A204.1 (cell line): Measurements from ENCODE around the gene TTC7B.
"Not testable (repeated sequence)": the region's sequence is repeated elsewhere in the genome, so short reads cannot be mapped to it uniquely, and the experiment has no call there.

Source experiments
- FAIRE-seq: peaks from 2 replicates; lab custom pipeline; 2012; peaks lifted over from hg19 to GRCh38; lab: Jason Lieb, UNC

The TTC7B gene

DNA sequence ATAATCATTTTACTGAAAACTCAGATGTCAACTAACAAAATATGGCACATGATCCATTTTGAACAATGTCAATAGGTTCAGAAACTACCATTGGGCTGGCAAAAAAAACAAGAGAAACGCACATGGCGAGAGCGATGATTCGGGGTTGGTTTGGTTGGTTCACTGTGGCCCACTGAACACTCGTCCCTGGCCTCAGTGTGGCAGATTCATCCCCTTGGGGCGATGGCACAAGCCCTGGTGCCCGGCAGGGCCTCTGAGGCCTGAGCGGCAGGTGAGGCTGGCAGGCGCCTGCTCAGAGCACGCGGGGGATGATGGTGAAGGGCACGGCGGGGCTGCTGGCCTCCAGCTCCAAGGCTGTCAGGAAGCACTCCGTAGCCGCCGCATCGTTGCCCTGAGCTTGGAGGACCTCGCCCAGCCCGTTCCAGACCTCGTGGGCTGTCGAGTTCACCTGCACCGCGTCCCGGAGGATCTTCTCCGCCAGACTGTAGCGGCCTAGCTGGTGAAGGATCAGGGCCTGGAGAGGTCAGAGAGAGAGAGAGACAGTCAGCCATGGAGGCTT lies 275.1 kb downstream of the TTC7B start:
- FAIRE-seq, result no peak

DNA sequence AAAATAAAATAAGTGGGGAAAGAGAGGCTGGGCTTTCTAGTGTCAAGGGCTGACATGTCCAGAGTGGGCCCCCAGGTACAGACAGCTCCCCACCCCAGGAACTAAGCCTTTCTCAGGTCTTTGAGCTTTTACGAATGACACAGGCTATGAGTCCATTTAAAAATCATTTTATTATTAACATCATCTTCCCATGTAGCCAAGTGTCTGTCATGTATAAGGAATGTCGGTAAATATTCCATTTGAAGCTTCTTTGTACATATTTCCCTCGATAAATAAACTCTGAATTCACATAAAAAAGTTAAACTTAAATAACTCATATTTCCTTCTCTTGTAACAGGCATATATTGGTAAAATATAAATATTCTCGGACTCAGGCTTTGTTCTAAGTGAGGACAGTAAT lies 275.8 kb downstream of the TTC7B start:
- FAIRE-seq, result no peak

DNA sequence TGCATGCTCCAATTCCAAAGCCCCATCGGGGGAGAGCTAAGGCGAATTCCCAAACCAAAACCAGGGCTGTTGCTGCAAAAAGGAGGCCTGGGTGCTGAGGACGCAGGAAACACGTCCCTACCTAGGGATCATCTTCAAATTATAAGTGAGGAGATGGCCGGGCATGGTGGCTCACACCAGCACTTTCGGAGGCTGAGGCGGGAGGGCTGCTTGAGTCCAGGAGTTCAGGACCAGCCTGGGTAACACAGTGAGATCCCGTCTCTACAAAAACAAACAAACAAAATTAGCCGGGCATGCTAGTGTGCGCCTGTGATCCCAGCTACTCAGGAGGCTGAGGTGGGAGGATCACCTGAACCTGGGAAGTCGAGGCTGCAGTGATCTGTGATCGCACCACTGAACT lies 276.2 kb downstream of the TTC7B start:
- FAIRE-seq, result no peak

DNA sequence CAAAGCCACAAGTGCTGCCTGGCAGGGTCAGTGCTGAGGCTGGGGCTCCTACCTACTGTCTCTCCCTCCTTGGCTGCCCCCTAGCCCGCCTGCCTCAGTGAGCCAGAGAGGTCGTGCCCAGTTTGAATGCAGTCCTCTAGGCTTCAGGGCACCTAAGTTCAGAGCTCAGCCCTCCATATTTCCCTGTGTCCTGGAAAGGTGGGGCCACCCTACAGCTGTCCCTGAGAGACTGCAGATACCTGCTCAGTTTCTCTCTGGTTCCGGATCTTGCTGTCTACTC lies 276.8 kb downstream of the TTC7B start:
- no peak for FAIRE-seq

DNA sequence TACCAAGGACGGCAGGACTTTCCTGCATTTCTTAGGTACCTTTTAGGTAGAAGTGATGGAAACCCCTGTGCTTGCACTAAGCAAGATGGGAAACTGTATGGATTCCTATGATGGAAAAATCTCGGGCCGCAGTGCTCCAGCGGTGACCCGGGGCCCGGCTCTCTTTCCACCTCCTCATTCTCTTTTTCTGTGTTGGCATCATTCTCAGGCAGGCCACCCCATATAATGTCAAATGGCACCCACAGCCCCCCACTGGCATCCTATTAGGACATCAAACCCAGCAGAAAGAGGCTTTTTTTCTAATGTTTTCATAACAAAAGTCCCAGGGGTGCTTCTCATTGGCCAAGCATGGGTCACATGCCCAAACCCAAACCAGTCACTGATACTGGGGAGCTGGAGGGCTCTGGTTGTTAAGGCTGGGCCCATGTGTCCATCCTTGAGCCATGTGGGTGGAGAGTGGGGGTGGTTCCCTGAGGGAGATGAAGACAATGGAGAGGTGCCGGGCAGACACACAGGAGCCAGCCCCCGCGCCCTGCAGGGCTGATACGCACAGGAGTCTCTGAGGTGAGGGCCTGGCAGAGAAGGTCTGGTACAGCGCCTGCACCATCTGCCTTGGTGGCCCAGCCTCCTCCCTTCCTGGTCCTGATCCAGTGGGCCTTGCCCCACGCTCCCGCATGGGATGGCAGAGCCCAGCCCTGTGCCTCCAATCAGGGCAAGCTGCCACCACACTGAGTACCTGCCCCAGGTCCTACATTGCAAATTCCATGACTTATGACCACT lies 277.3 kb downstream of the TTC7B start:
- FAIRE-seq, result no peak

DNA sequence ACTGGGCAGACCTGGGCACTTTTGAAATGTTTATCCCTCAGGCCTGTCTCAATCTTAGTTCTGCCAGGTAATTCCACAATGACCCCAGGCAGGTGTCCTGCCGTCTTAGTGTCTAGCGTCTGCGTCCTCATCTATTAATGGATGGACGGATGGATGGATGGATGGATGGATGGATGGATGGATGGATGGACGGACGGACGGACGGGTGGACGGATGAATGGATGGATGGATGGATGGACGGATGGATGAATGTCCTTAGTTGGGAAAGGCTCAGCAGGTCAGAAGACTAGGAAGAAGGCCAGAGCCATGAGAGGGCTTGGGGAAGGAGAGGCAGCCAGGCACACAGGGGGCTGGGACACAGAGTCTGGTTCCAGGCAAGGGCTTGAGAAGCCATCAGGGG lies 278.1 kb downstream of the TTC7B start:
- FAIRE-seq, result no peak

DNA sequence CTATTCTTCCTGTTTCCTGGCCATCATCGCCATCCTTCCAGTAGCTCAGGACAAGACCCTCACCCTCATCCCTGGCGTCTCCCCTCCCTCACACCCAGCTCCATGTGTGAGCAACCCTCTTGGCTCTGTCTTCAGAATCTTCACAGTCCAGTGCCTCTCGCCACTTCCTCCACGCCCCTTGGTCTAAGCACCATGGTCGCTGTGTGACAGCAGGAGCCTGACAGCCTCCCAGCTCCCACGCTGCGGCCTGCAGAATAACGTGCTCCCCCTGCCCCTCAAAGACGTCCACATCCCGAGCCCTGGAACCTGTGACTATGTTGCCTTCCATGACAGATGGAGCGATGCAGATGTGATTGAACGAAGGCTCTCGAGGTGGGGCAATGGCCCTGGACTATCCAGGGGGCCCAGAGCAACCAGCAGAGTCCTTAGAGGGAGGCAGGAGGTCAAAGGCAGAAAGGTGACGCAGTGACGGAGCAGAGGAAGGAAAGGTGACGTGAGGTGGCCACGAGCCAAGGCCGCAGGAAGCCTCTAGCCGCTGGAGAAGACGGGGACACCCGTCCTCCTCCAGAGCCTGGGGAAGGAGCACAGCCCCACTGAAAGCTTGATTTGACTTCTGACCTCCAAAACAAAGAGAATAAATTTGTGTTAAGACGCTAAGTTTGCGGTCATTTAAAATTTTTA lies 279.6 kb downstream of the TTC7B start:
- FAIRE-seq, result no peak

DNA sequence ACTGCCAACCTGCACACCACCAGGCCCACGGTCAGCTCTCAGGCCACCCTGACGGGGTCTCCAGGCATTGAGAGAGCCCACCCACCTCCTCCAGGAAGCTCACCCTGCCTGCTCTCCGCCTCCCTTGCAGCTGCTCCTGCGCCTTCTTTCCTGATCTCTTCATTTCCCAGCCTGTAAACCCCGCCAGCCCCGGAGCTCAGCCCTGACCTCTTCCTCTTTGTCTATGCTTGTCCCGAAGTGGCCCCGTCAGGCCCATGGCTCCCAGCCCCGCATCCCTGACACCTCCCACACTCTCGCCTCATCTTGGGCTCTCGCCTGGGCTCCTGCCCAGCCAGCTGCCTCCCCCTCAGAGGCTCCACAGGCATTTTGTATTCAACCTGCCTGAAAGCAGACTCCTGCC lies 280.1 kb downstream of the TTC7B start:
- no peak for FAIRE-seq

DNA sequence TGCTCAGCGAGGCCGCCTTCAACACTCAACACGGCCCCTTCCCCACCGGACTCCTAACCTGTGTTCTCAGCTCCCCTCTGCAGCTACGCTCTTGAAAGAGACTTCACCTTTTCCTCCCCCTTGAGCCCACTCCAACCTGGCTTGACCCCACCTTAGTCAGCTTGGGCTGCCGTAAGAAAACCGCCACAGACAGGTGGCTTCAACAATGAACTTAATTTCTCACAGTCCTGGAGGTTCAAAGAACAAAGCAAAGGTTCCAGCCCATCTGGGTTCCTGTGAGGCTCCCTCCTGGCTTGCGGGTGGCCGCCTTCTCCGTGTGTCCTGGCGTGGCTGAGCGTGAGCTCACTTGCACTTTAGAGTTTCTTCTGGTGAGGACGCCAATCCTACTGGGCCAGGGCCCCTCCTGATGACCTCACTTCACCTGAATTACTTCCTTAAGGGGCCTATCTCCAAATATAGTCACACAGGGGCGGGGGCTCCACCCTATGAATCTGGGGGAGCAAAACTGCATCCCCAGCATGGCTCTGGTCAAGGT lies 280.6 kb downstream of the TTC7B start:
- no peak for FAIRE-seq

DNA sequence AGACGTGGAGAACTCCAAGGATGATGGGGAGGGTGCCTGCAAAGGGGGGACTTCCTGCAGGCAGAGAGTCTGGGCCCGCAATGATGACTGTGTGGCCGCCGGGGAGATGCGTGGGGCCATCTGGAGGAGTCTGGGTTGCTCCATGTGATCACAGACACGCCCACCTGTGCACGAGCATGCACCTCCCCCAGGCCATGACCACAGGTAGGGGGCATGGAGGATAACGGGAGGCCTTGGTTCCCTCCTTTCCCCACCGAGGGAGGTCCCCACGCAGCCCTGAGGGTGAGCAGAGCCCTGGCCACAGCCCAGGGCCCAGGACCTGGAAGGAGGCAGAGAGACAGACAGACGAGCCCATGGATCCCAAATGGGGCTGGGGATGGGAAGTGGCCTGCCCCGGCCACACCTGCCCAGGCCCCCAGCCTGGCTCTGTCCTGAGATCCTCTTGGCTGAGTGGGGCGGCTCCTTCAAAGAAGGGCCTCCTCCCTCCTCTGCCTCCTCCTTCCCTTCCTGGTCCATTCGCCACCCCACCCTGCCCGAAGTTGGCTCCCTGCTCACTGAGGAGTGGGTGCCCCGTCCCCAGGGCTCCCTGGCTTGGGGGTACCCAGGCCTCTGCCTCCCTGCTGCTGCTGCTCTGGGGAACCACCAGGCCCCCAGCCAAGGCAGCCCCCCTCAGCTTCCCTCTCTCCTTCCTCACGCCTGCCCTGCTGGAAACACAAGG lies 281.2 kb downstream of the TTC7B start:
- no peak for FAIRE-seq

DNA sequence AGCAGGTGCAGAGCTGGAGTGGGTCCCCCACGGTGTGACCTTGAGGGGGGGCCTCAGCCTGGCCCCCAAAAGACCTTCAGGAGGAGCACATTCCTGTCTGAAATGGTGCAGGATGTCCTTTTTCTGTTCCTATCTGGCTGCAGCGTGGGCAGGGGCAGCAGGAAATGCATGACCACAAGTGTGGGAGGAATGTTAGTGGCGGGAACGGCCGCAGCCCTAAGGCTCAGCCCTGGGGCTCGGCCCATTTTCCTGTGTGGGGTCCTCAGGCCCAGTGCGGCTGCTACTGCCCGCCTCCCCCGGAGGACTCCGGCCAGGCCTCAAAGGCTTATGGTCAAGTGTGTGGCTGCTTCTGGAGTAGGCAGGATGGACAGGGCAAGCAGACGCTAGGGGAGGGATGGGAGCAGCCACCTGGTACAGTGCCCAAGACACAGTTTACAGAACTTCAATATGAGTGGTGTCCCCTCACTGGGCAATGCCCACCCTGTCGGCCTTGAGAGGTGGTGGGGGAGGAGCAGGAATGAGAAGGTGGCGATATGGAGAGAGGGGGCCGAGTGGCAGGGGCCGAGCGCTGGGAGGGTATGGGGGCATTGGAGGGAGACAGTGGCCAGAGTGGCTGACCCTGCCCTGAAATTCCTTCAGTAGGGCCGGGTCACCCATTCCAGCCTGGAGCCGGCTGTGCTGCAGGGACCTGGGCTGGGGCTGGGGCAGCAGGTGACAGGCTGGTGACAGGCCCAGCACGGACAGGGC lies 282.0 kb downstream of the TTC7B start:
- FAIRE-seq, result no peak

DNA sequence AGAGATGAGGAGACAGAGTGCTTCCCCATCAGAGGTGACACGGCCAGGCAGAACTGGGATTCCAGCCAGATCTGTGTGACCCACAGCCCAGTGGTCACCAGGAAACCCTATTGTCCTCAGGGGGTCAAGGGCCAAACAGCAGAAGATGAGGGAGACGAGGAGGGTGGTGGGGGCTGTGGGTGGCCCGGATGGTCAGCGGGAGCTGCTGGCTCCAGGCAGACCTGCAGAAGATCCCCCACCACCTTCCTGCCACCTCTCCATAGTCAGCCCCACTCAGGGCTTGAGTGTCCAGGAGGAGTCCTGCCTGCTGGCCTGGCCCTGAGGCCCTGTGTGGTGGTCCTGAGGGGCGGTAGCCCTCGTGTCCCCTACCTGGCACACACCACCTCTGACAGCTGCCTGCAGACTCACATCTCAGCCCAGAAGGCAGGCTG lies 282.6 kb downstream of the TTC7B start:
- FAIRE-seq, result no peak

DNA sequence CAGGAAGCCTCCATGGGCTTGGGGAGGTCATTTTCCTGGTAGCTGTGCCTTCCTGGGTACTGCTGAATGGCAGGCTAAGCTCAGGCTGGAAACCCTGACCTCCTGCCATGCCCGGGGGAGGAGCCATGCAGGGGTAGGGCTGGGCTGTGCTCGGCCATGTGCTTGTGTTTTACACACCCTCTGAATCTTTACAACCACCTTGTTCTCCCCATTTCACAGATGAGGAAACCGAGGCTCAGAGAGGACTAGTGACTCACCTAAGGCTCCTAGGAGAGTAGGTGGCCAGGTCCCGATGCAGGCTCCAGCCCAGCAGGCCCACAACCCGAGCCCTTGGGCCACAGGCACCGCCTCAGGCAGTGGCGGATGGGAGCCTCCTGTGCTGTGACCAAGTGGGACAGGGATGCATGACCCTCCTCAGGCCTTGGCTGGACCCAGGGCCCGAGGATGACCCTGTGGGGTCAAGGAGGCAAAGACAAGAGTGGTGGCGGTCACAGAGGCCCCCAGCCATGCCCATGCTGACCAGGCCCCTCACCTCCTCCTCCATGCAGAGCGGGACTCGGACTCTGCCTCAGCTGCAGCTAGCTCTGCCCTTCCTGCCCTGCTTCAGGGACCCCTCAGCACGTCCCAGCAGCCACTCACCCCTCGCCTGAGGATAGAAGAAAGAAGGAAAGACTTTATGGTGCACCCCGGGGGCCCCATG lies 283.3 kb downstream of the TTC7B start:
- no peak for FAIRE-seq

DNA sequence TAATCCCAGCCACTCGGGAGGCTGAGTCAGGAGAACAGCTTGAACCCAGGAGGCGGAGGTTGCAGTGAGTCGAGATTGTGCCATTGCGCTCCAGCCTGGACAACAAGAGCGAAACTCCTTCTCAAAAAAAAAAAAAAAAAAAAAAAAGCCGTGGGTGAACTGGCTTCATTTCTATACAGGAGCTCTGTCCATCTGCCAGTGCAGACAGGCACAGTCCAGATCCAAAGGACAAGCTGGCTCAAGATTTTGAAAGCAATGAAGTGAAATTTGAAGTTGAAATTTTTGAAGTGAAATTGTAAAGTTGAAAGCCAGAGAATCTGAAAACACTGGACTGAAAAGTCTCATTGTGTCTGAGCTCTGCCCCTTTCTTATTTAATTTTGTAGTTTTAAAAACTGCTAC lies 284.7 kb downstream of the TTC7B start:
- FAIRE-seq, result no peak

DNA sequence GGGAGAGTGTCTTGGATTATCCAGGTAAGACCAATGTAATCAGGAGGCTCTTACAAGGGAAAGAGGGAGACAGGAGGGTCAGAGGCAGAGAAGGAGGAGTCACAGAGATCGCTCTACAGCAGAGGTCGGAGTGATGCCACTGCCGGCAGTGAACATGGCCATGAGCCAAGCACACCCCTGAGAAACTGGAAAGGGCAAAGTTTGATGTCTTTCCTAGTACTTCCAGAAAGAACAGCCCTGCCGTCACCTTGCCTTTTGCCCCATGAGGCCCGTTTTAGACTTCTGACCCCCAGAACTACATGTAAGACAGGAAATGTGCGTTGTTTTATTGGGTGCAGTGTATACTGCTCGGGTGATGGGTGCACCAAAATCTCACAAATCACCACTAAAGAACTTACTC lies 285.7 kb downstream of the TTC7B start:
- no peak for FAIRE-seq

DNA sequence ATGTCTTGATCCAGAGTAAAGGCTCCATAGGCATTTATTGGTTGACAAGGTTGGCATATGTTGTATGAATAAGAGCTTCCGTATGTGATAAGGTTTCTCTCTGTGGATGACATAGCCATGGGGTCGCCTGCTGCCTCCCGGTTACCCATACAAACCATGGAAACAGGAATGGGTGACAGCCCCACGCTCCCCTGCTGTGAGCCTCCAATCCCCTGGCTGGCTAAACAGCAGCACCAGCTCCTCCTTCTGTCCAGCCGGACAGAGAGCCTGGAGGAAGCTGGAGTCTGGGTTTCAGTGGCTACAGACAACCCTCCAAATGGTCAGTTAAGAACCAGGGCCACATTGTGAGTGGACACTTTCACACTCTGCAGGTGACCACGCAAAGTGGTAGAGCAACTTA lies 288.3 kb downstream of the TTC7B start:
- no peak for FAIRE-seq

DNA sequence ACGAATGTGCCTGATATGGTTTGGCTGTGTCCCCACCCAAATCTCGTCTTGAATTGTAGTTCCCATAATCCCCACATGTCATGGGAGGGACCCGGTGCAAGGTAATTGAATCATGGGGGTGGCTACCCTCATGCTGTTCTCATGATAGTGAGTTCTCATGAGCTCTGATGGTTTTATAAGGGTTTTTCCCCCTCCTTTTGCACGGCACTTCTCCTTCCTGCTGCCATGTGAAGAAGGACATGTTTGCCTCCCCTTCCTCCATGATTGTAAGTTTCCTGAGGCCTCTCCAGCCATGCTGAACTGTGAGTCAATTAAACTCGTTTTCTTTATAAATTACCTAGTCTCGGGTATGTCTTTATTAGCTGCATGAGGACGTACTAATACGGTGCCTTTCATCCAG lies 289.7 kb downstream of the TTC7B start:
- FAIRE-seq, result not testable (repeated sequence)

DNA sequence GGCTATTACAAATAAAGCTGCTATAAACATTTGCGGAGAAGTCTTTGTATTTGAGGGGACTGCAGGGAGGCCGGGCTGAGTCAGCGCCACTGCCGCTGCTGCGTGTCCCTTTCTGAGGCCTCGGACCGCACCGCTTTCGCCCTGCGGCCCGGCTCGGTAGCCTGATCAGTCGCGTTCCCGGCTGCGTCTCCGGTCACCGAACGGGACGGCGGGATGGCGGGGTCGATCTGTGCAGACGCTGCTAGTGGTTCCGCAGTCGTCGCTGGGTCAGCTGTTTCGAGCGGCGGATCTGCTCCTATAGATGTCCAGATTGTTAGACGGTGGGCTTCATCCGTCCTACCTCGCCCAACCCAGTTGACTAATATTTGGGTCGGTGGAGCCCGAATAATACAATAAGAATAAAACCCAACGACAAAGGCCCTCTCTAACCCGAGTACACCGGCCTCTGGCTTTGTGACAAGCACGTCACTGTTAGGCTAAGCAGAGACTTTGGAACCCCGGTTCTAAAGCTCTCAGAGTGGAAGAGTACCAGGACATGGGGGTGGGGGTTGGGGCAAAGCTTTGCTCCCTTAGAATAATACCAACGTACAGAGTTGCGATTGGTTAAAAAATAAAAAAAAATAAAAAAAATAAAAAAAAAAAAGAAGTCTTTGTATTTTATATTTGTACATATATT lies 290.7 kb downstream of the TTC7B start:
- not testable (repeated sequence) for FAIRE-seq

DNA sequence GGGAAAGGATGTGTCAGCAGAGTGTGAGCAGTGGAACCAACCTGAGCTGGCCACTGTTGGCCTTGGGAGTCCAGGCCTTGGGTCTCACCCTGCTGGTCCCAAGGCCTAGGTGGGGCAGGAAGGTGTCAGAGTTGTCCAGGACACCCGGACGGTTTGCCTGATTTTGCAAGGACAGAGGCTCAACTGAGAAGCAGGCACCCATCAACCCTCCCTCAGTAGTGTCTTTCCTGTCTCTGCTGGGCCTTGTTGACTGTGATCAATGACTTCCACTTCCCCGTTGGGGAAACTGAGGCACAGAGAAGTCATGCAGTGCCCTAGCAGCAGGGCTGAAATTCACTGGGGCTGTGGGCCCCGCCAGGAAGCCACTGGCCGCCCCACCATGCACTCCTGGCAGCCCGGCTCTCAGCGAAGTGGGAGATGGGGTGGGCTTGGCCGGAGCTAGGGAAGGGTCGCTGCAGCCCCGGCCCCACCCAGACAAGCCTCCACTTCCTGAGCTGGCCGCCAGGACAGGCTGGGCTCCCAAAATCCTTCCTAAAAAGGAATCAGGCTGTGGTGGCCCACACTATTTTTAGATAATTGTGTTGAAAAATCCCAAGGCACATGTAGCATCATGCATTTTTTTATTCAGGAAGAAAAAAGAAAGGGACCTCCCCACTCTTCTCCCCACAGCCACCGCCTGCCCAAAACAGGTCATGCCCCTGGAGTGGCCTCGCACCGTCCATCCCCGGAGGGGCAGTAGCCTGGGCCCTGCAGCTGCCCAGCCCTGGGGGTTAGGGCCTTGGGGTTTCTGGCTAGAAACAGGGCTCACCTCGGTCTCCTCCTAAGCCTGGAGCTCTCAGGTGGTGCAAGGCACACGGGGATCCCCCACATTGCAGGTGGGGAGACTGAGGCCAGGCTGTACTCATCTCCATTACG lies 292.0 kb downstream of the TTC7B start:
- no peak for FAIRE-seq

DNA sequence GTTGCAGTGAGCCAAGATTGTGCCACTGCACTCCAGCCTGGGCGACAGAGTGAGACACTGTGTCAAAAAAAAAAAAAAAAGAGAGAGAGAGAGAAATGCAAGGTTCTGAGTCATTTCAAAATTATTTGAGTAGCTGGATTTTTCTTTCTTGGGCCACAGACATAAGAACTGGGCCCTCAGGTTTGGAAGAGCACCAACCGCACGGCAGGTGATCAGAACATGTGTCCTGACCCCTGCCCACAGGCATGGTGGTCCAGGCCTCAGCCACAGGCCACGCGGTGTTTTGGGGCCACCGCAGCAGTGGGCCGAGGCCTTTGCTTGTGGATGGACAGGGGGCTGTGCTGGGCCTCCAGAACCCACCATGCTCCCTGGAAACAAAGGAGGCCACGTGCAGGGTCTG lies 292.7 kb downstream of the TTC7B start:
- no peak for FAIRE-seq
